Subcutaneous abdominal adipose tissue (tissue), 5 donors: ENCODE results near the gene HPN.

Source experiments
- H3K27ac ChIP-seq: one replicate; pipeline ENCODE4 v1.7.0; 2013; ENCODE audit warnings: low read depth, mild to moderate bottlenecking, inconsistent platforms, low read length, moderate library complexity
- H3K27me3 ChIP-seq, 5 donors: one replicate each; pipeline ENCODE4 v1.7.0; 2013; ENCODE audit warnings: low read length in 5 of 5, inconsistent platforms in 1 of 5; ENCODE audit not compliant: control insufficient read depth in 5 of 5, insufficient read depth in 4 of 5
- H3K36me3 ChIP-seq, 5 donors: one replicate each; pipeline ENCODE4 v1.7.0; 2013; ENCODE audit warnings: low read length in 5 of 5; ENCODE audit not compliant: control insufficient read depth in 5 of 5, insufficient read depth in 5 of 5
- H3K4me1 ChIP-seq, 5 donors: one replicate each; pipeline ENCODE4 v1.7.0; 2013; ENCODE audit warnings: low read length in 5 of 5, mild to moderate bottlenecking in 3 of 5, moderate library complexity in 1 of 5; ENCODE audit not compliant: control insufficient read depth in 5 of 5, insufficient read depth in 5 of 5
- H3K4me3 ChIP-seq, 5 donors: one replicate each; pipeline ENCODE4 v1.7.0; 2013; ENCODE audit warnings: low read length in 5 of 5, low read depth in 1 of 5
- H3K9ac ChIP-seq, 5 donors: one replicate each; pipeline ENCODE4 v1.7.0; 2013; ENCODE audit warnings: low read length in 5 of 5, mild to moderate bottlenecking in 4 of 5, moderate library complexity in 3 of 5
- H3K9me3 ChIP-seq, 5 donors: one replicate each; pipeline ENCODE4 v1.7.0; 2013; ENCODE audit warnings: low read length in 5 of 5; ENCODE audit not compliant: control insufficient read depth in 5 of 5
- donor health status: healthy.
- donor health status: healthy.
- donor health status: healthy.
- donor health status: healthy.
- donor health status: healthy.

HPN gene

GRCh38 chr19:35108730-35109129 is 67.2 kb downstream of the HPN start:
- H3K27ac ChIP-seq: no peak overlapping the region
- H3K4me1 ChIP-seq: peaks cover 0 to 7% (median 0%) of the 10 kb centered on the region in 5 donors
- H3K9me3 ChIP-seq: no peaks in the 10 kb centered on the region
- H3K27me3 ChIP-seq: peaks cover 0 to 2% (median 0%) of the 10 kb centered on the region in 5 donors
- H3K4me3 ChIP-seq: no peak overlapping the region
- no peaks in the 10 kb centered on the region for H3K36me3 ChIP-seq
- no peak overlapping the region for H3K9ac ChIP-seq

- Histone ChIP-seq H3K9ac (no peak overlapping the region), H3K9me3 (no peaks in the 10 kb centered on the region), H3K27me3 (peaks cover 0 to 2% (median 0%) of the 10 kb centered on the region in 5 donors), H3K4me3 (no peak overlapping the region), H3K27ac (no peak overlapping the region), H3K4me1 (peaks cover 0 to 10% (median 4%) of the 10 kb centered on the region in 5 donors), H3K36me3 (no peaks in the 10 kb centered on the region)
Measured at GRCh38 chr19:35109395-35110112, 68.0 kb downstream of the HPN start.

GRCh38 chr19:35110974-35111373 is 69.5 kb downstream of the HPN start:
- Histone ChIP-seq H3K9me3 (no peaks in the 10 kb centered on the region), H3K4me1 (peaks cover 0 to 21% (median 14%) of the 10 kb centered on the region in 5 donors), H3K36me3 (no peaks in the 10 kb centered on the region), H3K27ac (no peak overlapping the region), H3K4me3 (no peak overlapping the region), H3K27me3 (peaks cover 0 to 2% (median 0%) of the 10 kb centered on the region in 5 donors), H3K9ac (no peak overlapping the region)

- Histone ChIP-seq H3K36me3 (no peaks in the 10 kb centered on the region), H3K27me3 (peaks cover 0 to 2% (median 0%) of the 10 kb centered on the region in 5 donors), H3K27ac (no peak overlapping the region), H3K9me3 (no peaks in the 10 kb centered on the region), H3K9ac (no peak overlapping the region), H3K4me1 (peaks cover 0 to 18% (median 17%) of the 10 kb centered on the region in 5 donors), H3K4me3 (no peak overlapping the region)
Measured at GRCh38 chr19:35112995-35113688, 71.6 kb downstream of the HPN start.

- peak overlapping the region in 4 of 5 donors; percentile 6 to 69 (median 48) for H3K9ac ChIP-seq
- peak overlapping the region; percentile 17 to 75 (median 50) for H3K4me3 ChIP-seq
- H3K9me3 ChIP-seq: no peaks in the 10 kb centered on the region
- H3K4me1 ChIP-seq: peaks cover 0 to 32% (median 29%) of the 10 kb centered on the region in 5 donors
- H3K27me3 ChIP-seq: peaks cover 0 to 2% (median 0%) of the 10 kb centered on the region in 5 donors
- H3K36me3 ChIP-seq: no peaks in the 10 kb centered on the region
- H3K27ac ChIP-seq: no peak overlapping the region
Measured at GRCh38 chr19:35114353-35115176, 73.0 kb downstream of the HPN start.

- Histone ChIP-seq H3K9ac (peak within 1 kb of the TSS in 4 of 5 donors; percentile 6 to 69 (median 48)), H3K9me3 (no peaks in the 10 kb centered on the region), H3K27me3 (no peaks in the 10 kb centered on the region), H3K36me3 (no peaks in the 10 kb centered on the region), H3K27ac (no peak within 1 kb of the TSS), H3K4me1 (peaks cover 0 to 40% (median 31%) of the 10 kb centered on the region in 5 donors), H3K4me3 (peak within 1 kb of the TSS; percentile 17 to 75 (median 50))
Measured at GRCh38 chr19:35115177-35115951, 73.8 kb downstream of the HPN start, which contains the start of gene FXYD3. TSS of gene FXYD3 (plus strand) at chr19:35115823. CDS start at chr19:35119377, 3,554 bp downstream.
